D721Med (cell line): ENCODE data around the gene GAPT.
A peak's percentile ranks its signal among the peaks of the same experiment; 100 is the strongest.

Source experiments
- DNase-seq: peaks from one replicate; pipeline ENCODE4 v3.0.0; 2011; ENCODE audit warnings: low spot score; ENCODE audit not compliant: insufficient read length
- FAIRE-seq: peaks from 2 replicates; lab custom pipeline; 2011; peaks lifted over from hg19 to GRCh38; lab: Jason Lieb, UNC
- CTCF ChIP-seq: IDR thresholded peaks from 2 replicates; pipeline ENCODE4 v1.5.1; 2012; ENCODE audit warnings: mild to moderate bottlenecking, control low read depth; ENCODE audit not compliant: insufficient read depth; ENCODE audit errors: missing control alignments

The GAPT gene

GRCh38 chr5:58496488-58496887, 5.3 kb downstream of the GAPT start:
- DNase-seq (no peak), FAIRE-seq (no peak)
- TF ChIP-seq CTCF = no peak

- FAIRE-seq (no peak), DNase-seq (no peak)
- TF ChIP-seq CTCF = no peak
Observed at GRCh38 chr5:58497386-58497785, 6.2 kb downstream of the GAPT start.

GRCh38 chr5:58497921-58498320, 6.7 kb downstream of the GAPT start:
- DNase-seq (no peak), FAIRE-seq (no peak)
- TF ChIP-seq CTCF = no peak

- peak; percentile 60 for TF ChIP-seq CTCF
- FAIRE-seq (peak; percentile 60), DNase-seq (no peak)
Observed at GRCh38 chr5:58498340-58498942, 7.2 kb downstream of the GAPT start.

- no peak for FAIRE-seq
- no peak for TF ChIP-seq CTCF
Observed at GRCh38 chr5:58499231-58499630, 8.0 kb downstream of the GAPT start.

GRCh38 chr5:58499941-58500340, 8.7 kb downstream of the GAPT start:
- DNase-seq (no peak), FAIRE-seq (no peak)
- no peak for TF ChIP-seq CTCF

More at GRCh38 chr5:58499231-58499630, 8.0 kb downstream of the GAPT start:
- no peak for DNase-seq

GRCh38 chr5:58501778-58502417, 10.7 kb downstream of the GAPT start:
- FAIRE-seq (no peak), DNase-seq (no peak)

More at GRCh38 chr5:58501778-58502417, 10.7 kb downstream of the GAPT start:
- no peak for TF ChIP-seq CTCF
